ENCODE measurements around the gene FUBP3.

DNA sequence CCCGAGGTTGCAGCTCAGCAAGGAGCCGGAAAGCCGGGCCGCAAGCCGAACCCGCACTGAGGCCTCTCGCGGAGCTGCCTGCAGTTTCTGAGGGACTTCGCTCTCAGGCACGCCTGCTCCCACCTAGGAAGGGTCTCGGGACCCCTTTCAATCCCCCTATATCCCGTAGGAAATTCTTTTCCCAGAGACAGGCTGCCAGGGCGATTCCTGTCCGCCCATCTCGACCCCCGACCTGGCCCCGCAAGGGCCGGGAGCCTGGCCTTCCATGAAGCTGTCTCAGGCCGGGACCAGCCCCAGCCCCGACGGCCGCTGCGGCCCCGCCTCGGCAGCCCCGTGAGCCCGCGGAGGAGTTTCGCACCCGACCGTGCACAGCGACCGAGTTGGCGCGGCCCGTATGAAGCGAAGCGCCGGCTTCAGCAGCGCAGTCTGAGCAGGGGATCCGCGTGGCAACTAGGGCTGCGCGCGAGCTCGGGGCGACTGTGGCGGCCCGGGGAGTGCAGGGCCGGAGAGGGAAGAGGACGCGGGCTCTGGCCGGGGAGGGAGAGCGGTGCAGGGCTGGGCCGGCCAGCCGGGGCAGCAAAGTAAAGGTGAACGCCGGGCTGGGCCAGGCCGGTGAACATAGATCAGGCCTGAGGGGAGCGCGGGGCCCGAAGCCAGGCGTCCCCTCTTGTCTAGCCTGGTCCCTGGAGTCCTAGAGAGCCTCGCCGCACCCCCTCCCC, 84.0 kb downstream of the FUBP3 start:
- TF ChIP-seq MYC (IDR thresholded peaks at IDR 0.05; ENCODE audit: borderline replicate concordance, low read length) (no peak), JUNB (IDR thresholded peaks at IDR 0.05) (no peak), CHD4 (IDR thresholded peaks at IDR 0.05; ENCODE audit: borderline replicate concordance) (no peak), POLR2AphosphoS2 (conservative IDR thresholded peaks at IDR 0.05; ENCODE audit: low read length) (no peak), KDM1A (IDR thresholded peaks at IDR 0.05; ENCODE audit: low read depth) (no peak), JUN (IDR thresholded peaks at IDR 0.05) (no peak), RAD21 (conservative IDR thresholded peaks at IDR 0.05 in 1 of 2, IDR thresholded peaks at IDR 0.05 in 1 of 2) (no peak), CHD2 (IDR thresholded peaks at IDR 0.05; ENCODE audit: low read length, partially characterized antibody) (no peak)
- TF ChIP-seq, protein P1, sequence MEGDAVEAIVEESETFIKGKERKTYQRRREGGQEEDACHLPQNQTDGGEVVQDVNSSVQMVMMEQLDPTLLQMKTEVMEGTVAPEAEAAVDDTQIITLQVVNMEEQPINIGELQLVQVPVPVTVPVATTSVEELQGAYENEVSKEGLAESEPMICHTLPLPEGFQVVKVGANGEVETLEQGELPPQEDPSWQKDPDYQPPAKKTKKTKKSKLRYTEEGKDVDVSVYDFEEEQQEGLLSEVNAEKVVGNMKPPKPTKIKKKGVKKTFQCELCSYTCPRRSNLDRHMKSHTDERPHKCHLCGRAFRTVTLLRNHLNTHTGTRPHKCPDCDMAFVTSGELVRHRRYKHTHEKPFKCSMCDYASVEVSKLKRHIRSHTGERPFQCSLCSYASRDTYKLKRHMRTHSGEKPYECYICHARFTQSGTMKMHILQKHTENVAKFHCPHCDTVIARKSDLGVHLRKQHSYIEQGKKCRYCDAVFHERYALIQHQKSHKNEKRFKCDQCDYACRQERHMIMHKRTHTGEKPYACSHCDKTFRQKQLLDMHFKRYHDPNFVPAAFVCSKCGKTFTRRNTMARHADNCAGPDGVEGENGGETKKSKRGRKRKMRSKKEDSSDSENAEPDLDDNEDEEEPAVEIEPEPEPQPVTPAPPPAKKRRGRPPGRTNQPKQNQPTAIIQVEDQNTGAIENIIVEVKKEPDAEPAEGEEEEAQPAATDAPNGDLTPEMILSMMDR (IDR thresholded peaks at IDR 0.05), result no peak

Data from A549 (cell line).